ENCODE measurements around the gene NR2F1-AS1.

NR2F1-AS1 gene

GRCh38 chr5:93381057-93381456 lies 200.0 kb downstream of the NR2F1-AS1 start:
- TF ChIP-seq CTCF (conservative IDR thresholded peaks at IDR 0.05) = no peak
- no peak overlapping the region for H3K27ac ChIP-seq

GRCh38 chr5:93378073-93378472 lies 202.9 kb downstream of the NR2F1-AS1 start:
- TF ChIP-seq CTCF (conservative IDR thresholded peaks at IDR 0.05) = no peak
- no peak overlapping the region for H3K27ac ChIP-seq

- no peak for TF ChIP-seq CTCF (conservative IDR thresholded peaks at IDR 0.05)
- H3K27ac ChIP-seq = no peak overlapping the region
Measured at GRCh38 chr5:93371893-93372292, 209.1 kb downstream of the NR2F1-AS1 start.

- TF ChIP-seq CTCF (conservative IDR thresholded peaks at IDR 0.05) = no peak
- no peak overlapping the region for H3K27ac ChIP-seq
Measured at GRCh38 chr5:93364378-93364777, 216.6 kb downstream of the NR2F1-AS1 start.

GRCh38 chr5:93360436-93361088 lies 220.5 kb downstream of the NR2F1-AS1 start:
- TF ChIP-seq CTCF (conservative IDR thresholded peaks at IDR 0.05) = no peak
- peak overlapping the region; percentile 71 for H3K27ac ChIP-seq

GRCh38 chr5:93359960-93360305 lies 221.1 kb downstream of the NR2F1-AS1 start:
- H3K27ac ChIP-seq = peak overlapping the region; percentile 71
- TF ChIP-seq CTCF (conservative IDR thresholded peaks at IDR 0.05) = no peak
